WTC11 (cell line): ENCODE measurements around the gene HSP90AB1. TPM values are rescaled to one million over a fixed set of nuclear protein-coding genes. Genes with fewer than 3 reads are reported as not detected.

ENCODE experiments used
- ATAC-seq: fragments of 200-7000 bp; cut with Tn5 transposase; 2 replicates; pipeline ENCODE4 v1.10.0; 2021; ENCODE audit warnings: mild to moderate bottlenecking, moderate library complexity
- CTCF ChIA-PET: fragments of 300-600 bp; sonication (Branson Sonifier 250); formaldehyde crosslinking; loops from one replicate; lab custom pipeline; 2021; ENCODE audit warnings: antibody characterized with exemption; lab: Charles Lee
- POLR2A ChIA-PET: fragments of 350-600 bp; sonication (Branson Sonifier 250); formaldehyde crosslinking; loops from one replicate; lab custom pipeline; 2021; ENCODE audit warnings: antibody characterized with exemption; lab: Charles Lee
- DNase-seq: peaks from one replicate; pipeline ENCODE4 v3.0.0; 2021; ENCODE audit warnings: low spot score
- H3K27ac Mint-ChIP-seq: 2 replicates; pipeline ENCODE4 v1.8.0; 2021; ENCODE audit warnings: mixed read lengths
- H3K27me3 Mint-ChIP-seq: 2 replicates; pipeline ENCODE4 v1.8.0; 2021; ENCODE audit warnings: low read depth, mild to moderate bottlenecking, moderate library complexity, mixed read lengths
- H3K36me3 Mint-ChIP-seq: 2 replicates; pipeline ENCODE4 v1.8.0; 2021; ENCODE audit warnings: mixed read lengths
- H3K4me1 Mint-ChIP-seq: 2 replicates; pipeline ENCODE4 v1.8.0; 2022; ENCODE audit warnings: mixed read lengths
- H3K4me3 Mint-ChIP-seq: 2 replicates; pipeline ENCODE4 v1.8.0; 2021; ENCODE audit warnings: mild to moderate bottlenecking, moderate library complexity, mixed read lengths
- H3K9me3 Mint-ChIP-seq: 2 replicates; pipeline ENCODE4 v1.8.0; 2021; ENCODE audit warnings: mixed read lengths
- AFF4 ChIP-seq: sonication (generic); formaldehyde crosslinking; IDR thresholded peaks from 2 replicates; pipeline ENCODE4 v1.8.1; 2023; ENCODE audit warnings: mild to moderate bottlenecking, missing genetic modification reagents, borderline replicate concordance
- ATF3 ChIP-seq: sonication (generic); formaldehyde crosslinking; conservative IDR thresholded peaks from 2 replicates; pipeline ENCODE4 v1.8.1; 2022; ENCODE audit warnings: mild to moderate bottlenecking, missing genetic modification reagents
- CTCF ChIP-seq: fragments of 200-600 bp; IDR thresholded peaks from 2 replicates; pipeline ENCODE4 v1.8.0; 2022; ENCODE audit warnings: antibody characterized with exemption
- GRHL2 ChIP-seq: fragments of 250-450 bp; sonication (Bioruptor Pico); IDR thresholded peaks from 2 replicates; pipeline ENCODE4 v1.8.0; 2022; ENCODE audit warnings: mild to moderate bottlenecking, moderate library complexity; ENCODE audit not compliant: insufficient replicate concordance, severe bottlenecking
- MXD4 ChIP-seq: fragments of 250-450 bp; sonication (Bioruptor Pico); IDR thresholded peaks from 2 replicates; pipeline ENCODE4 v1.8.0; 2021; ENCODE audit warnings: mild to moderate bottlenecking, moderate library complexity, borderline replicate concordance
- SP1 ChIP-seq: sonication (generic); formaldehyde crosslinking; conservative IDR thresholded peaks from 2 replicates; pipeline ENCODE4 v1.8.1; 2022; ENCODE audit warnings: missing genetic modification reagents
- ZBTB21 ChIP-seq: sonication (generic); formaldehyde crosslinking; IDR thresholded peaks from 2 replicates; pipeline ENCODE4 v1.8.1; 2023; ENCODE audit warnings: mild to moderate bottlenecking, missing genetic modification reagents, borderline replicate concordance
- ZNF416 ChIP-seq: fragments of 250-450 bp; sonication (Bioruptor Pico); IDR thresholded peaks from 2 replicates; pipeline ENCODE4 v1.9.0; 2021; ENCODE audit warnings: mild to moderate bottlenecking, inconsistent platforms
- total RNA-seq: library from RNA; stranded (reverse); gene quantifications from 3 replicates; pipeline ENCODE4 v1.2.3, GENCODE V29; 2021
- TF ChIP-seq, protein P1 (sequence below): fragments of 250-450 bp; sonication (Bioruptor Pico); IDR thresholded peaks from 2 replicates; pipeline ENCODE4 v1.9.0; 2021; ENCODE audit warnings: mild to moderate bottlenecking, borderline replicate concordance
- TF ChIP-seq, protein P2 (sequence below): sonication (generic); formaldehyde crosslinking; IDR thresholded peaks from 2 replicates; pipeline ENCODE4 v1.8.1; 2022; ENCODE audit warnings: missing genetic modification reagents, borderline replicate concordance
- TF ChIP-seq, protein P3 (sequence below): sonication (generic); formaldehyde crosslinking; conservative IDR thresholded peaks from 2 replicates; pipeline ENCODE4 v1.8.1; 2023; ENCODE audit warnings: mild to moderate bottlenecking, low read depth, missing genetic modification reagents, moderate library complexity
- TF ChIP-seq, protein P4 (sequence below): sonication (generic); formaldehyde crosslinking; IDR thresholded peaks from 2 replicates; pipeline ENCODE4 v1.8.0; 2022; ENCODE audit warnings: mild to moderate bottlenecking, missing genetic modification reagents

Gene HSP90AB1
- total RNA-seq, 1 experiment from 2014 or later, result 2,171 TPM

- TF ChIP-seq, protein P1, sequence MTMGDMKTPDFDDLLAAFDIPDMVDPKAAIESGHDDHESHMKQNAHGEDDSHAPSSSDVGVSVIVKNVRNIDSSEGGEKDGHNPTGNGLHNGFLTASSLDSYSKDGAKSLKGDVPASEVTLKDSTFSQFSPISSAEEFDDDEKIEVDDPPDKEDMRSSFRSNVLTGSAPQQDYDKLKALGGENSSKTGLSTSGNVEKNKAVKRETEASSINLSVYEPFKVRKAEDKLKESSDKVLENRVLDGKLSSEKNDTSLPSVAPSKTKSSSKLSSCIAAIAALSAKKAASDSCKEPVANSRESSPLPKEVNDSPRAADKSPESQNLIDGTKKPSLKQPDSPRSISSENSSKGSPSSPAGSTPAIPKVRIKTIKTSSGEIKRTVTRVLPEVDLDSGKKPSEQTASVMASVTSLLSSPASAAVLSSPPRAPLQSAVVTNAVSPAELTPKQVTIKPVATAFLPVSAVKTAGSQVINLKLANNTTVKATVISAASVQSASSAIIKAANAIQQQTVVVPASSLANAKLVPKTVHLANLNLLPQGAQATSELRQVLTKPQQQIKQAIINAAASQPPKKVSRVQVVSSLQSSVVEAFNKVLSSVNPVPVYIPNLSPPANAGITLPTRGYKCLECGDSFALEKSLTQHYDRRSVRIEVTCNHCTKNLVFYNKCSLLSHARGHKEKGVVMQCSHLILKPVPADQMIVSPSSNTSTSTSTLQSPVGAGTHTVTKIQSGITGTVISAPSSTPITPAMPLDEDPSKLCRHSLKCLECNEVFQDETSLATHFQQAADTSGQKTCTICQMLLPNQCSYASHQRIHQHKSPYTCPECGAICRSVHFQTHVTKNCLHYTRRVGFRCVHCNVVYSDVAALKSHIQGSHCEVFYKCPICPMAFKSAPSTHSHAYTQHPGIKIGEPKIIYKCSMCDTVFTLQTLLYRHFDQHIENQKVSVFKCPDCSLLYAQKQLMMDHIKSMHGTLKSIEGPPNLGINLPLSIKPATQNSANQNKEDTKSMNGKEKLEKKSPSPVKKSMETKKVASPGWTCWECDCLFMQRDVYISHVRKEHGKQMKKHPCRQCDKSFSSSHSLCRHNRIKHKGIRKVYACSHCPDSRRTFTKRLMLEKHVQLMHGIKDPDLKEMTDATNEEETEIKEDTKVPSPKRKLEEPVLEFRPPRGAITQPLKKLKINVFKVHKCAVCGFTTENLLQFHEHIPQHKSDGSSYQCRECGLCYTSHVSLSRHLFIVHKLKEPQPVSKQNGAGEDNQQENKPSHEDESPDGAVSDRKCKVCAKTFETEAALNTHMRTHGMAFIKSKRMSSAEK (CRISPR knock-in tag), result no peak
- TF ChIP-seq, protein P2, sequence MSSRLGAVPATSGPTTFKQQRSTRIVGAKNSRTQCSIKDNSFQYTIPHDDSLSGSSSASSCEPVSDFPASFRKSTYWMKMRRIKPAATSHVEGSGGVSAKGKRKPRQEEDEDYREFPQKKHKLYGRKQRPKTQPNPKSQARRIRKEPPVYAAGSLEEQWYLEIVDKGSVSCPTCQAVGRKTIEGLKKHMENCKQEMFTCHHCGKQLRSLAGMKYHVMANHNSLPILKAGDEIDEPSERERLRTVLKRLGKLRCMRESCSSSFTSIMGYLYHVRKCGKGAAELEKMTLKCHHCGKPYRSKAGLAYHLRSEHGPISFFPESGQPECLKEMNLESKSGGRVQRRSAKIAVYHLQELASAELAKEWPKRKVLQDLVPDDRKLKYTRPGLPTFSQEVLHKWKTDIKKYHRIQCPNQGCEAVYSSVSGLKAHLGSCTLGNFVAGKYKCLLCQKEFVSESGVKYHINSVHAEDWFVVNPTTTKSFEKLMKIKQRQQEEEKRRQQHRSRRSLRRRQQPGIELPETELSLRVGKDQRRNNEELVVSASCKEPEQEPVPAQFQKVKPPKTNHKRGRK (CRISPR knock-in tag), result no peak
- no peak for TF ChIP-seq ATF3 (CRISPR knock-in tag)
- no peak for TF ChIP-seq MXD4 (CRISPR knock-in tag)
Measured at GRCh38 chr6:44233567-44234100, 13.3 kb upstream of the HSP90AB1 start (continued).

DNA sequence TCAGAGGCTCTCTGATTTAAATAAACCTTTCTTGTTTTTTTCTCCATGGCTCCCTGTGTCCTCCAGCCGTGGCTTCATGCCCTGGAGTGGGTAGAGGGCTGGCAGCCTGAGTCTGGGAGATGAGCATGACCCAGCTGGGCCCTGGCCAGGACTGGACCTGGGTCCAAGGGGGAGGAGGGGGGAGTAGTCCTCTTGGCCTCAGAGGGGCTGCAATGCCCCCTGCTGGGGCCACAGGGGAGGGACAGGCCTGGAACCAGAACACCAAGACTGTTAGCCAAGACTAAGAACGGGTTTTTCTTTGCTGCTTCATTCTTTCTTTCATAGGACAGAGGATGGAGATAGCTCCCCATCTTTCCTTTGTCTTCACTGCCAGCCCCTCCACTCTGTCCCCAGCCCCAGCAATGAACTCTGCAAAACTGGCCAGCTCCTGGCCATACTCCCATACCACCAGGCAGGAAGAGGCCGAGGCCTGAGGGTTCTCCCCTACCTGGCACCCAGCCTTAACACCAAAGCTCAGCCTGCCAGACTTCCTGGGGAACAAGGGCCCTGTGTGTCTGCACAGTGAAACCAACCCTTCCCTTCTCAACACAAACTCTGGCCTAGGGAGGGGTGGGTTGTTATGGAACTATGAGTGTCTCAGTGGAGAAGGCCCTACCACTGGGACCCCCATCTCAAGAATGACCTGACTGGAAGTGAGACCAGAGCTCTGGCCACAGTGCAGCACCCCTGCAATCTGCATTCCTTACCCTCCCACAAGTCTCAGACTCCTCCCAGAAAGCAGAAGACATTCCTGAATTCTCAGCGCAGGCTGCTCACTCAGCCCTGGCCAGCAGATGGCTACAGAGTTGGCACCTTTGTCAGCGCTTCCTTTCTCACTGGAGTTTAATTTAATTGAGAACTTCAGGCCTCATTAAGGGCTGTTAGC lies 12.5 kb upstream of the HSP90AB1 start:
- ChIA-PET CTCF (interaction anchor here (0.6 to 6.3 kb wide), 34 partner anchors 11 to 156 kb away, joined by 3 to 174 read pairs (median 4); partner anchors contain the start of genes AARS2, CAPN11, CDC5L and HSP90AB1), POLR2A (interaction anchor here (0.7 to 2.7 kb wide), 6 partner anchors 10 to 42 kb away, joined by 3 to 14 read pairs (median 6); partner anchors contain the start of genes HSP90AB1, SLC29A1 and SLC35B2)
- Mint-ChIP-seq H3K27me3 (peaks cover 10% of the 10 kb centered on the region), H3K4me1 (peaks cover 46% of the 10 kb centered on the region), H3K27ac (peak overlapping the region; percentile 51), H3K4me3 (no peak overlapping the region), H3K9me3 (no peaks in the 10 kb centered on the region), H3K36me3 (peaks cover 46% of the 10 kb centered on the region)
- DNase-seq (peak; percentile 79), ATAC-seq (peak; percentile 77)
- TF ChIP-seq AFF4 (CRISPR knock-in tag), result no peak
- TF ChIP-seq ZBTB21 (CRISPR knock-in tag), result no peak
- peak; percentile 34 for TF ChIP-seq CTCF
- TF ChIP-seq GRHL2 (CRISPR knock-in tag), result no peak
- TF ChIP-seq, protein P3, sequence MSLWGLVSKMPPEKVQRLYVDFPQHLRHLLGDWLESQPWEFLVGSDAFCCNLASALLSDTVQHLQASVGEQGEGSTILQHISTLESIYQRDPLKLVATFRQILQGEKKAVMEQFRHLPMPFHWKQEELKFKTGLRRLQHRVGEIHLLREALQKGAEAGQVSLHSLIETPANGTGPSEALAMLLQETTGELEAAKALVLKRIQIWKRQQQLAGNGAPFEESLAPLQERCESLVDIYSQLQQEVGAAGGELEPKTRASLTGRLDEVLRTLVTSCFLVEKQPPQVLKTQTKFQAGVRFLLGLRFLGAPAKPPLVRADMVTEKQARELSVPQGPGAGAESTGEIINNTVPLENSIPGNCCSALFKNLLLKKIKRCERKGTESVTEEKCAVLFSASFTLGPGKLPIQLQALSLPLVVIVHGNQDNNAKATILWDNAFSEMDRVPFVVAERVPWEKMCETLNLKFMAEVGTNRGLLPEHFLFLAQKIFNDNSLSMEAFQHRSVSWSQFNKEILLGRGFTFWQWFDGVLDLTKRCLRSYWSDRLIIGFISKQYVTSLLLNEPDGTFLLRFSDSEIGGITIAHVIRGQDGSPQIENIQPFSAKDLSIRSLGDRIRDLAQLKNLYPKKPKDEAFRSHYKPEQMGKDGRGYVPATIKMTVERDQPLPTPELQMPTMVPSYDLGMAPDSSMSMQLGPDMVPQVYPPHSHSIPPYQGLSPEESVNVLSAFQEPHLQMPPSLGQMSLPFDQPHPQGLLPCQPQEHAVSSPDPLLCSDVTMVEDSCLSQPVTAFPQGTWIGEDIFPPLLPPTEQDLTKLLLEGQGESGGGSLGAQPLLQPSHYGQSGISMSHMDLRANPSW (CRISPR knock-in tag), result no peak
- TF ChIP-seq ZNF416, result no peak
- TF ChIP-seq, protein P4, sequence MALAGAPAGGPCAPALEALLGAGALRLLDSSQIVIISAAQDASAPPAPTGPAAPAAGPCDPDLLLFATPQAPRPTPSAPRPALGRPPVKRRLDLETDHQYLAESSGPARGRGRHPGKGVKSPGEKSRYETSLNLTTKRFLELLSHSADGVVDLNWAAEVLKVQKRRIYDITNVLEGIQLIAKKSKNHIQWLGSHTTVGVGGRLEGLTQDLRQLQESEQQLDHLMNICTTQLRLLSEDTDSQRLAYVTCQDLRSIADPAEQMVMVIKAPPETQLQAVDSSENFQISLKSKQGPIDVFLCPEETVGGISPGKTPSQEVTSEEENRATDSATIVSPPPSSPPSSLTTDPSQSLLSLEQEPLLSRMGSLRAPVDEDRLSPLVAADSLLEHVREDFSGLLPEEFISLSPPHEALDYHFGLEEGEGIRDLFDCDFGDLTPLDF, result no peak
- no peak for TF ChIP-seq SP1 (CRISPR knock-in tag)
